HUES6 (cell line): ENCODE measurements around the gene PFN1.

Source experiments
- H3K27ac ChIP-seq: 2 replicates; pipeline ENCODE4 v1.7.0; 2013; ENCODE audit warnings: low read depth, mild to moderate bottlenecking, low read length, inconsistent platforms
- H3K27me3 ChIP-seq: 2 replicates; pipeline ENCODE4 v1.6.1; 2013; ENCODE audit warnings: low read length; ENCODE audit not compliant: control insufficient read depth, insufficient read depth
- H3K36me3 ChIP-seq: 2 replicates; pipeline ENCODE4 v1.6.1; 2013; ENCODE audit warnings: low read length; ENCODE audit not compliant: control insufficient read depth, insufficient read depth
- H3K4me1 ChIP-seq: 2 replicates; pipeline ENCODE4 v1.6.1; 2013; ENCODE audit warnings: low read length; ENCODE audit not compliant: control insufficient read depth, insufficient read depth
- H3K4me3 ChIP-seq: 2 replicates; pipeline ENCODE4 v1.5.1; 2013; ENCODE audit warnings: low read depth, low read length
- H3K9ac ChIP-seq: one replicate; pipeline ENCODE4 v1.6.1; 2013; ENCODE audit warnings: mild to moderate bottlenecking, low read length
- H3K9me3 ChIP-seq: 2 replicates; pipeline ENCODE4 v1.6.1; 2013; ENCODE audit warnings: low read depth, low read length; ENCODE audit not compliant: control insufficient read depth, insufficient read depth

PFN1 gene

DNA sequence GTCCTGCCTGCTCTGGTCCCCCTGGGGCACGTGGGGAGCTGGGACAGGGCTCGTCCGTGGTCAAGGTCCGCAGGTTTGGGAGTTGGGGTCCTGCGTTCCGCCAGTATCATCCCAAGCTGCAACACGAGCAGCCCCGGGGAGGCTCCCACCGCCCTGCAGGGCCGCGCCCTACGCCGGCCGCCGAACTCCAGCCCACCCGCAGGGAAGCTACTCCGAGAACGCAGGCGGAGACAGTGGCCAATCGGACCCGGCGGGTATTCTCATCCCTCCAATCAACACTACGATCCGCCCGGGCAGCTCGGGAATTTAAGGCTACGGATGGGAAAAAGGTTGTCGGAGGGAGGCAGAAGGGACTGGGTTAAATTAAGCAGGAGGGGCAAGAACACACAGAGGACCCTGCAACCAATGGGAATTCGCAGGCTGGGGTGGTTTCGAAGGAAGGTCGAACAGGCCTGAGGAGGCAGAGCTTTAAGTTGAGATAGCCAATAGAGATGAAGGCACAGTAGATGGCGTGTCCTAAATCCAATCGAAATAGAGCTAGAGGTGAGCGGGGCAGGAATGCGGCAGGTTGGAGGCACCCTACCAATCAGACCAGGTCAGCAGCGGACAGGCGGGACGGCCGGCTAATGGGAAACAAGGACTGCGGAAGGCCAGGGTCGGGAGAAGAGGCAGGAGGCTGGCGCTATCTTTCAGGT lies 18.7 kb upstream of the PFN1 start:
- peaks cover 5% of the 10 kb centered on the region; the same call in 1 of the 2 replicates for H3K9me3 ChIP-seq
- H3K36me3 ChIP-seq: peaks cover 9% of the 10 kb centered on the region
- H3K4me1 ChIP-seq: peaks cover 27% of the 10 kb centered on the region
- peak overlapping the region; percentile 92 for H3K27ac ChIP-seq
- peak overlapping the region; percentile 94 for H3K9ac ChIP-seq
- H3K4me3 ChIP-seq: peak overlapping the region; percentile 89
- H3K27me3 ChIP-seq: no peaks in the 10 kb centered on the region

DNA sequence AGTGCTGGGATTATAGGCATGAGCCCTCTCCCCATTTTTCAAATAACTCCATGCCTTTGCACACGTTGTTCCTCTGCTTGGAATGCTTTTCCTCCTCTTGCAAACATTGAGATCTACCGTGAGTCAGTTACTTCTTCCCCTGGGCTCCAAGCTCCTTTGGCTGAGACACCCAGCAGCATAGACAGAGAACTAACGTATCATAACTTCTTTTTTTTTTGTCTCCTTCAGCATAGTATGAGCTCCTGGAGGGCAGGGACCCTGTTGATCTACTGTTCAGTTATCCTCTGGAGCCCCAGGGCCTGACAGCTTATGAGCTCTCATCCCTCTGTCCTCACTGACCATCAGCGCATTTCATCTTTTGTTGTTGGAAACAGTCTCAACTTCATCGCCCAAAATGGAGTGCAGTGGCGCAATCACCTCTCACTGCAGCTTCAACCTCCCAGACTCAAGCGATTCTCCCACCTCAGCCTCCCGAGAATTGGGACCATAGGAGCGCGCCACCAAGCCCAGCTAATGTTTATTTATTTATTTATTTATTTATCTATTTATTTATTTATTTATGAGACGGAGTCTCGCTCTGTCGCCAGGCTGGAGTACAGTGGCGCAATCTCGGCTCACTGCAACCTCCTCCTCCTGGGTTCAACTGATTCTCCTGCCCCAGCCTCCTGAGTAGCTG lies 17.1 kb upstream of the PFN1 start:
- no peaks in the 10 kb centered on the region for H3K27me3 ChIP-seq
- H3K4me1 ChIP-seq: peaks cover 32% of the 10 kb centered on the region
- H3K9me3 ChIP-seq: peaks cover 5% of the 10 kb centered on the region; the same call in 1 of the 2 replicates
- no peak overlapping the region for H3K4me3 ChIP-seq
- no peak overlapping the region for H3K27ac ChIP-seq
- H3K36me3 ChIP-seq: peaks cover 13% of the 10 kb centered on the region
- no peak overlapping the region for H3K9ac ChIP-seq

DNA sequence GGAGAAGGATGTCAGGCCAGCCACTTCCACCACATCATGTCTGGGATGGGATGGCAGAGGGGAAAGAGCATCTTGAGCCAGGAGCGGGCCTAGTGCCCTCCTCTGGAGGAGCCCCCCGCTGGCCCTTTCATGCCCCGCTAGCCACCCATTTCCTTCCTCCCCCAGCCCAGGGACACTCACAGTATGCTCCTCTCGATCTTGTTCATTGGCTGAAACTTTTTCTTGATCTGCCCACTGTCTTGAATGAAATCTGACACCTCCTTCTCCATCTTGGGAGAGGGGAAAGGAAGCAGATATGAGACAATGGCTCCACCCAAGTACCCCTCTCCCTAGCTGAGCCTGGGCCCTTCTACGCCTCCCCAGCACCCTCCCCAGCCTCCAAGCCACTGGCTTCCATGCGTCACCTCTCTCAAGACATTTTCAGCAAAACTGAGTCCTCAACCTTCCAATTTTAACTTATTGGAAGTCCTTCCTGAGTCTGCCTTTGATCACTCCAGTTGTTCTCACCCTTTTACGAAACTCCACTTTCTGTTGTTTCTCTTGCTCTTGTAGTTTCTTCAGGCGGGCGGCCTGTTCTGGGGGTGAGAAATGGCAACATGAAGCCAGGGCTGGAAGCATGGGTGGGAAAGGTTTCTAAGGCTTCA lies 12.1 kb upstream of the PFN1 start:
- Histone ChIP-seq H3K27ac (no peak overlapping the region), H3K9me3 (peaks cover 3% of the 10 kb centered on the region; the same call in 1 of the 2 replicates), H3K36me3 (peaks cover 22% of the 10 kb centered on the region), H3K4me3 (no peak overlapping the region), H3K27me3 (no peaks in the 10 kb centered on the region), H3K4me1 (peaks cover 17% of the 10 kb centered on the region), H3K9ac (no peak overlapping the region)

DNA sequence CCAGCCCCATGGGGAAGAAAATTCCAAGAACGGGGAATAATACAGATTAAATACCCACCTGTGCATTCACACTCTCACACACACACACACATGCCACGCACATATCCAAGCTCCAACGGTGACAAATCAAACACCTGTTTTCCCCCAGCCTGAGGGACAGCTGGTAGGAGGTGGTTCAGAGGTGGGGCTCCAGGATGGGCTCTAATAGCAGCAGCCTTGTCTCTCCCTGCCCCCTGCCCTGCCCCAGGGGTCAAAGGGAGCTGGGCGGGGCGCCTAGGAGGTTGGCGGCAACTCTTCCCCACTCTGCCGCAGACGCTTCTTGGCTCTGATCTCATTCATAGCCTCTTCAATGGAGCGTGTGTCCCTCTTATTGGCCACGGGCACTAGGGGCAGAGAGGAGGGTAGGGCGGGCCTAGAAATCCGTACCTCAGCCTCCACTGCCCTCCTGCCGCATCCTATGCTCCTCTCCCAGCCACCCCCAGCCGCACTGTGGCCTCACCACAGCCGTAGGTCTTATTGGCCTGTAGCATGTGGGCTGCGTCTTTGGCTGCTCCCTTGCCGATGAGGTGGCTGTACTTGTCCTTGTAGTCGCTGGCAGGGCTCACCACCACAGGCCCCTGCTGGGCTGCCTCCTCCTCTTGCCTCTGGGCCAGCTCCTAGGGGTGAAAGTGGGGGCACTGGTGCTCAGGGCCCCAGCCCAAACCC lies 11.1 kb upstream of the PFN1 start:
- Histone ChIP-seq H3K27ac (no peak overlapping the region), H3K27me3 (no peaks in the 10 kb centered on the region), H3K4me1 (peaks cover 17% of the 10 kb centered on the region), H3K9me3 (no peaks in the 10 kb centered on the region), H3K4me3 (no peak overlapping the region), H3K9ac (no peak overlapping the region), H3K36me3 (peaks cover 19% of the 10 kb centered on the region)

DNA sequence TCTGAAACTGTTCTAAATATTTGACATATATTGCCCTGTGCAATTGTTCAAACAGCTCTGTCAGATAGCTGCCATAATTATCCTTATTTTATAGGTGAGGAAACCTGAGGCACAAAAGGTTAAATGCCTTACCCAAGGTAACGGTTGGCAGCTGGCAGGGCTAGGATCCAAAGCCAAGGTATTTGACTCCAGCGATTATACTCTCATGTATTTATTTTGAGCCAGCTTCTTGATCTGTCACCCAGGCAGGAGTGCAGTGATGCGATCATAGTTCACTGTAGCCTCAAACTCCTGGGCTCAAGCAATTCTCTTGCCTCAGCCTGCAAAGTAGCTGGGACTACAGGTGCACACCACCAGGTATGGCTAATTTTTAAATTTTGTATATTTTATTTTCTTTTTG lies 9.8 kb upstream of the PFN1 start:
- Histone ChIP-seq H3K4me1 (peaks cover 25% of the 10 kb centered on the region), H3K27me3 (no peaks in the 10 kb centered on the region), H3K27ac (no peak overlapping the region), H3K9me3 (no peaks in the 10 kb centered on the region), H3K4me3 (no peak overlapping the region), H3K9ac (no peak overlapping the region), H3K36me3 (peaks cover 19% of the 10 kb centered on the region)

DNA sequence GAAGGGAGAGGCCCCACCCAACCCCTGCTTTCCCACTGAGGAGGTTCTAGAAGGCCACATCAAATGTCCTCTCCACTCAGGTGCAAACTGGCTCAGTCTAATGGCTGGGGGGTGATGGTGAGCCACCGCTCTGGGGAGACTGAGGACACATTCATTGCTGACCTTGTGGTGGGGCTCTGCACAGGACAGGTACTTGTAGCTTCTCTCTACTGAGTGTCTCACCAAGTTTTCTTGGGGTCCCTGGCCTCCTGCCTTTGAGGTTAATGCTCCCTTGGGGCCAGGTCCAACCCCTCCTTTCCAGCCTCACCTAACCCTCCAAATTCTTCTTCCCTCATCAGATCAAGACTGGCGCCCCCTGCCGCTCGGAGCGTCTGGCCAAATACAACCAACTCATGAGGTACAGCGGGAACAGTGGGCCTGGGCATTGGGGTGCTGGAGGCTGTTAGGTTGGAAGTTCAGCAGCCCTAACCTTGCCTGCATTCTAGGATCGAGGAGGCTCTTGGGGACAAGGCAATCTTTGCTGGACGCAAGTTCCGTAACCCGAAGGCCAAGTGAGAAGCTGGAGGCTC lies 8.2 kb upstream of the PFN1 start:
- peaks cover 35% of the 10 kb centered on the region for H3K4me1 ChIP-seq
- H3K27ac ChIP-seq: no peak overlapping the region
- H3K36me3 ChIP-seq: peaks cover 19% of the 10 kb centered on the region
- H3K27me3 ChIP-seq: no peaks in the 10 kb centered on the region
- H3K4me3 ChIP-seq: no peak overlapping the region
- H3K9ac ChIP-seq: no peak overlapping the region
- no peaks in the 10 kb centered on the region for H3K9me3 ChIP-seq

DNA sequence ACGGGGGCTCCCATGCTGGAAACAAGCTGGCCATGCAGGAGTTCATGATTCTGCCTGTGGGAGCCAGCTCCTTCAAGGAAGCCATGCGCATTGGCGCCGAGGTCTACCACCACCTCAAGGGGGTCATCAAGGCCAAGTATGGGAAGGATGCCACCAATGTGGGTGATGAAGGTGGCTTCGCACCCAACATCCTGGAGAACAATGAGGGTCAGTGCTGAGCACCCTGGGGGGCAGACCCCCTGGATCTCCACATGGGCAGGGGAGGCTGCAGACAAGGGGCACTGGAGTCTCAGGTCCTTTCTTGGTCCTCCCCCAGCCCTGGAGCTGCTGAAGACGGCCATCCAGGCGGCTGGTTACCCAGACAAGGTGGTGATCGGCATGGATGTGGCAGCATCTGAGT lies 6.8 kb upstream of the PFN1 start:
- Histone ChIP-seq H3K4me1 (peaks cover 40% of the 10 kb centered on the region), H3K36me3 (peaks cover 11% of the 10 kb centered on the region), H3K9ac (no peak overlapping the region), H3K27me3 (no peaks in the 10 kb centered on the region), H3K4me3 (no peak overlapping the region), H3K27ac (no peak overlapping the region), H3K9me3 (no peaks in the 10 kb centered on the region)

DNA sequence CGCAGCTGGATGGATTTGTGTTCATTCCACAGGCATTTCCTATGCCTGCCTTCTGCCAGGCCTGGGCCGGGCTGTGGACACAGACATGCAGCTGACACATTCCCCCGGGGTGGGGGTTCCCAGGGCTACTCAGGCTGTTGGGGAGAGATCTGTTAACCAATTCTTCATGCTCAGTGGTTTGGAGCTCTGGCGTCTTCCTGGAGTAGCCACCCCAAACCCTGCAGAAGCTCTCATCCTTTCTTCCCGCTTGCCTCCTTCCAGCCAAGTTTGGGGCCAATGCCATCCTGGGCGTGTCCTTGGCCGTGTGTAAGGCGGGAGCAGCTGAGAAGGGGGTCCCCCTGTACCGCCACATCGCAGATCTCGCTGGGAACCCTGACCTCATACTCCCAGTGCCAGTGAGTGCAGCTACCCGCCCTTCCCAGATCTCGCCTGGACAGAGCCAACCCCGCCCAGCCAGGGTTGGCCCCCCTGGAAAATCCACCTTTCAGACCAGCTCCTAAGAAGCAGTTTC lies 5.2 kb upstream of the PFN1 start:
- no peaks in the 10 kb centered on the region for H3K9me3 ChIP-seq
- peak overlapping the region; percentile 38 for H3K9ac ChIP-seq
- H3K4me1 ChIP-seq: peaks cover 31% of the 10 kb centered on the region
- H3K27me3 ChIP-seq: no peaks in the 10 kb centered on the region
- H3K4me3 ChIP-seq: no peak overlapping the region
- no peaks in the 10 kb centered on the region; the same call in 1 of the 2 replicates for H3K36me3 ChIP-seq
- H3K27ac ChIP-seq: no peak overlapping the region

DNA sequence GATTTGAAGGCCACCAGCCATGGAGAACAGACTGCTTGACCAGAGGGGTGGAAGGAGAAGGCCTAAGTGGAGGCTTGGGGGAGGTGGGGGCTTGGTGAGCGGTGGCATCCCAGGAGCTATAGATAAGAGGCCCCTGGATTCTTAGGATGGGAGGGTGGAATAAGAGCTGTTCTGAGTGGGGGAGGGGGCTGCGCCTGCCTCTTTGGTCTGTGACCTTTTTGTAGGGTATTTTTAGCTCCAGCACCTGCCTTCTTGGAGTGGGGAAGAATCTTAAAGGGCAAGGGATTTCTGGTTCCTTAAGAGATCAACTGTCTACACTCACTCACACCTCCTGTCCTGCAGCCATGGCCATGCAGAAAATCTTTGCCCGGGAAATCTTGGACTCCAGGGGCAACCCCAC lies 3.2 kb upstream of the PFN1 start:
- no peaks in the 10 kb centered on the region for H3K9me3 ChIP-seq
- peak overlapping the region; percentile 86 for H3K9ac ChIP-seq
- H3K4me3 ChIP-seq: peak overlapping the region; percentile 65
- H3K4me1 ChIP-seq: peaks cover 35% of the 10 kb centered on the region
- H3K27ac ChIP-seq: no peak overlapping the region
- H3K27me3 ChIP-seq: no peaks in the 10 kb centered on the region
- peaks cover 14% of the 10 kb centered on the region for H3K36me3 ChIP-seq

DNA sequence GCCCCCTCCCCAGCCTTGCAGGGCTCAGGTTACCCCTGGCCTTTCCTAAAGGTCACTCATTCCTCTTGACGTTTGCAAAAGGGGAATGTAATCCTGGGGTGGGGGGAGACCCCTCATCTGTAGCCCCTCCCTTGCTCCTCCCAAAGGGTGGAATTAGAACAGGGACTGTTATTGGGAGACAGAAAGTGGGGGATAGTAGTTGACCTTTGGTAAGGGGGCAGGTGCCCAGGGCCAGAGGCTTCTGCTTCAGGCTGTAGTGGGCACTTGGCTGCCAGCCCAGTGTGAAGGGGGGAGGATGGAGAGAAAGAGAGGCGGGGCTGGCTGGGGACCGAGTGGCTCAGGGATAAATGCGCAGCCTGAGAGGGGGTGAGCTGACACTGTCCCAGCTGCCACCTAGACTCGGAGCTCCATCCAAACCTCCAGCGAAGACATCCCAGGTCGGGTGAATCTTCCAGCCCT lies 2.4 kb upstream of the PFN1 start, which contains the start of gene ENO3:
TSS of gene ENO3 (plus strand) at position 374 of the 459 bp plus-strand sequence. CDS start 711 bp downstream, outside the sequence.
- Histone ChIP-seq H3K9ac (peak within 1 kb of the TSS; percentile 86), H3K27ac (peak within 1 kb of the TSS; percentile 99), H3K9me3 (no peaks in the 10 kb centered on the region), H3K27me3 (no peaks in the 10 kb centered on the region), H3K4me1 (peaks cover 41% of the 10 kb centered on the region), H3K36me3 (peaks cover 21% of the 10 kb centered on the region), H3K4me3 (peak within 1 kb of the TSS; percentile 65)
